Measurements from ENCODE around the gene KDM4C.

GRCh38 chr9:7143645-7144200, 385.9 kb downstream of the KDM4C start:
- TF ChIP-seq CTCF (IDR thresholded peaks at IDR 0.05): no peak
- TF ChIP-seq POLR2A (IDR thresholded peaks at IDR 0.05; ENCODE audit: low read depth): no peak
- TF ChIP-seq EP300 (IDR thresholded peaks at IDR 0.05): no peak
- TF ChIP-seq POLR2AphosphoS5 (IDR thresholded peaks at IDR 0.05): no peak
